Caco-2 (cell line): ENCODE measurements around the gene CAPZB. TPM values are rescaled to one million over a fixed set of nuclear protein-coding genes. Genes with fewer than 3 reads are reported as not detected.

Experiments
- BruUV-seq: library from RNA; stranded (reverse); fragments of 400-500 nt; replicated peaks from 2 replicates; lab custom pipeline; 2021; lab: Mats Ljungman, UMichigan
- CTCF ChIA-PET: fragments of 300-600 bp; sonication (Branson Sonifier 250); formaldehyde crosslinking; loops from one replicate; lab custom pipeline; 2022; ENCODE audit warnings: antibody characterized with exemption; lab: Charles Lee
- POLR2A ChIA-PET: fragments of 300-600 bp; sonication (Branson Sonifier 250); formaldehyde crosslinking; loops from one replicate; lab custom pipeline; 2022; ENCODE audit warnings: antibody characterized with exemption; lab: Charles Lee
- DNase-seq, 2 experiments: peaks; one replicate each; pipeline versions ENCODE4 v3.0.0 to v3.0.0-alpha.2; 2020 to 2022
- H3K27me3 ChIP-seq: replicated peaks from 2 replicates; pipeline ENCODE4 v1.6.0; 2011; ENCODE audit warnings: low read length; ENCODE audit not compliant: control insufficient read depth, insufficient read depth
- H3K36me3 ChIP-seq: 2 replicates; pipeline ENCODE4 v1.5.1; 2011; ENCODE audit warnings: low read length; ENCODE audit not compliant: control insufficient read depth, insufficient read depth
- H3K4me1 ChIP-seq: fragments of 250-450 bp; sonication (Bioruptor Pico); 2 replicates; pipeline ENCODE4 v1.5.1; 2020; ENCODE audit warnings: mild to moderate bottlenecking
- H3K4me3 ChIP-seq: 2 replicates; pipeline ENCODE4 v1.5.1; 2011; ENCODE audit warnings: low read depth, mild to moderate bottlenecking, control low read depth, low read length
- H3K9me3 ChIP-seq: fragments of 250-450 bp; sonication (Bioruptor Pico); 2 replicates; pipeline ENCODE4 v1.5.1; 2020; ENCODE audit warnings: mild to moderate bottlenecking, moderate library complexity
- H3K27ac Mint-ChIP-seq: one replicate; pipeline ENCODE4 v1.8.0; 2022; ENCODE audit warnings: mixed read lengths; ENCODE audit not compliant: unreplicated experiment
- H3K27me3 Mint-ChIP-seq: one replicate; pipeline ENCODE4 v1.8.0; 2022; ENCODE audit warnings: mixed read lengths; ENCODE audit not compliant: insufficient read depth, unreplicated experiment
- H3K36me3 Mint-ChIP-seq: one replicate; pipeline ENCODE4 v1.8.0; 2022; ENCODE audit warnings: mild to moderate bottlenecking, mixed read lengths; ENCODE audit not compliant: insufficient read depth, unreplicated experiment
- H3K4me1 Mint-ChIP-seq: one replicate; pipeline ENCODE4 v1.8.0; 2022; ENCODE audit warnings: low read depth, mixed read lengths; ENCODE audit not compliant: unreplicated experiment
- H3K4me3 Mint-ChIP-seq: one replicate; pipeline ENCODE4 v1.8.0; 2022; ENCODE audit warnings: mild to moderate bottlenecking, moderate library complexity, mixed read lengths; ENCODE audit not compliant: unreplicated experiment
- H3K9me3 Mint-ChIP-seq: one replicate; pipeline ENCODE4 v1.8.0; 2022; ENCODE audit warnings: mixed read lengths; ENCODE audit not compliant: unreplicated experiment
- CTCF ChIP-seq, 2 experiments: fragments of 200-600 bp in 1 of 2; IDR thresholded peaks; 1 replicate in 1 of 2; 2 replicates in 1 of 2; pipeline versions ENCODE4 v1.5.1 to v1.8.0; 2011 to 2022; ENCODE audit warnings: antibody characterized with exemption in 1 of 2, control low read depth in 1 of 2, inconsistent platforms in 1 of 2, low read depth in 1 of 2, low read length in 1 of 2, mild to moderate bottlenecking in 1 of 2, moderate library complexity in 1 of 2; ENCODE audit not compliant: insufficient read depth in 1 of 2, severe bottlenecking in 1 of 2, unreplicated experiment in 1 of 2
- intact Hi-C: fragments of 100-400 bp; cut with micrococcal nuclease; formaldehyde crosslinking; loops from one replicate; pipeline ENCODE4 v1.10.0; 2022; ENCODE audit not compliant: unreplicated experiment
- total RNA-seq: library from RNA; stranded (reverse); gene quantifications from 2 replicates; pipeline ENCODE4 v1.2.3, GENCODE V29; 2022

Gene CAPZB
- total RNA-seq, 1 experiment from 2014 or later = 205 TPM

- Histone ChIP-seq H3K9me3 (no peaks in the 10 kb centered on the region), H3K4me3 (no peak overlapping the region), H3K27me3 (no peaks in the 10 kb centered on the region), H3K36me3 (no peaks in the 10 kb centered on the region; the same call in 1 of the 2 replicates), H3K4me1 (no peaks in the 10 kb centered on the region)
- Mint-ChIP-seq H3K27ac (no peak overlapping the region), H3K9me3 (no peaks in the 10 kb centered on the region), H3K4me3 (no peak overlapping the region), H3K36me3 (peaks cover 36% of the 10 kb centered on the region), H3K27me3 (no peaks in the 10 kb centered on the region), H3K4me1 (peaks cover 15% of the 10 kb centered on the region)
- intact Hi-C loops = no loop called here
- ChIA-PET POLR2A (no interaction called here), CTCF (no interaction called here)
- TF ChIP-seq CTCF (IDR thresholded peaks at IDR 0.05; ENCODE audit: insufficient read depth in 1 of 2, low read depth in 1 of 2, low read length in 1 of 2, severe bottlenecking in 1 of 2, unreplicated experiment in 1 of 2) = no peak
- DNase-seq = no peak
- no TSS peak for BruUV-seq
Measured at GRCh38 chr1:19309123-19309813, 176.1 kb downstream of the CAPZB start.

GRCh38 chr1:19308509-19308907 lies 176.8 kb downstream of the CAPZB start:
- intact Hi-C loops = no loop called here
- Mint-ChIP-seq H3K36me3 (peaks cover 36% of the 10 kb centered on the region), H3K9me3 (no peaks in the 10 kb centered on the region), H3K27ac (no peak overlapping the region), H3K27me3 (no peaks in the 10 kb centered on the region), H3K4me1 (peaks cover 15% of the 10 kb centered on the region), H3K4me3 (no peak overlapping the region)
- no peak for DNase-seq
- POLR2A ChIA-PET = no interaction called here
- BruUV-seq = no TSS peak
- no peak for TF ChIP-seq CTCF (IDR thresholded peaks at IDR 0.05; ENCODE audit: insufficient read depth in 1 of 2, low read depth in 1 of 2, low read length in 1 of 2, severe bottlenecking in 1 of 2, unreplicated experiment in 1 of 2)
- H3K9me3 ChIP-seq = no peaks in the 10 kb centered on the region
- H3K4me1 ChIP-seq = no peaks in the 10 kb centered on the region
- H3K36me3 ChIP-seq = peaks cover under 1% of the 10 kb centered on the region; the same call in 1 of the 2 replicates
- H3K27me3 ChIP-seq = no peaks in the 10 kb centered on the region
- no peak overlapping the region for H3K4me3 ChIP-seq
- CTCF ChIA-PET = no interaction called here

- intact Hi-C loops = no loop called here
- ChIA-PET CTCF (no interaction called here), POLR2A (no interaction called here)
- H3K36me3 Mint-ChIP-seq = peaks cover 36% of the 10 kb centered on the region
- Histone ChIP-seq H3K27me3 (no peaks in the 10 kb centered on the region), H3K9me3 (no peaks in the 10 kb centered on the region), H3K36me3 (peaks cover 1% of the 10 kb centered on the region; the same call in 1 of the 2 replicates), H3K4me3 (no peak overlapping the region), H3K4me1 (no peaks in the 10 kb centered on the region)
- H3K4me1 Mint-ChIP-seq = peaks cover 9% of the 10 kb centered on the region
- H3K9me3 Mint-ChIP-seq = no peaks in the 10 kb centered on the region
- no peak overlapping the region for H3K4me3 Mint-ChIP-seq
- no TSS peak for BruUV-seq
- no peaks in the 10 kb centered on the region for H3K27me3 Mint-ChIP-seq
- TF ChIP-seq CTCF (IDR thresholded peaks at IDR 0.05; ENCODE audit: insufficient read depth in 1 of 2, low read depth in 1 of 2, low read length in 1 of 2, severe bottlenecking in 1 of 2, unreplicated experiment in 1 of 2) = no peak
- DNase-seq = no peak
- H3K27ac Mint-ChIP-seq = no peak overlapping the region
Measured at GRCh38 chr1:19307794-19308508, 177.4 kb downstream of the CAPZB start.
